Cardiac muscle cell (in vitro differentiated cells and primary cell): ENCODE measurements around the gene OR6V1. TPM values are rescaled to one million over a fixed set of nuclear protein-coding genes. Genes with fewer than 3 reads are reported as not detected.

Experiments
- DNase-seq, 2 donors: peaks; one replicate each; pipeline versions ENCODE4 v3.0.0 to v3.0.0-alpha.2; 2010 to 2017; ENCODE audit warnings: low read depth in 1 of 2, low spot score in 1 of 2
- H3K27ac ChIP-seq: fragments of 200-600 bp; sonication (generic); 2 replicates; pipeline ENCODE4 v1.5.1; 2016
- H3K27me3 ChIP-seq: fragments of 200-600 bp; sonication (generic); 2 replicates; pipeline ENCODE4 v1.6.0; 2016; ENCODE audit warnings: control low read depth
- H3K36me3 ChIP-seq: fragments of 200-600 bp; sonication (generic); 2 replicates; pipeline ENCODE4 v1.5.1; 2016; ENCODE audit warnings: control low read depth
- H3K4me1 ChIP-seq: fragments of 200-600 bp; sonication (generic); 2 replicates; pipeline ENCODE4 v1.8.1; 2017; ENCODE audit warnings: low read depth, mild to moderate bottlenecking, mixed run types
- H3K4me3 ChIP-seq: fragments of 200-600 bp; sonication (generic); 2 replicates; pipeline ENCODE4 v1.5.1; 2016; ENCODE audit warnings: mild to moderate bottlenecking
- H3K9me3 ChIP-seq: fragments of 200-600 bp; sonication (generic); 2 replicates; pipeline ENCODE4 v1.5.1; 2017; ENCODE audit warnings: low read depth, mild to moderate bottlenecking, control low read depth
- polyA plus RNA-seq: library from polyadenylated mRNA; unstranded; fragments of >200 nt; fragmentation: Nextera tagmentation; extraction: Ambion mirVana; gene quantifications from 2 replicates; pipeline ENCODE4 v1.2.1, GENCODE V29; 2016
- total RNA-seq: library from RNA; depleted of rRNA; stranded (reverse); fragments of >200 nt; gene quantifications from 2 replicates; pipeline ENCODE4 v1.2.3, GENCODE V29; 2016
- TF ChIP-seq, protein P1 (sequence below): IDR thresholded peaks from 2 replicates; pipeline ENCODE4 v1.5.1; 2012; ENCODE audit warnings: low read depth, mild to moderate bottlenecking, low read length

The OR6V1 gene
- total and polyA plus RNA-seq, 2 experiments from 2014 or later: not detected

DNA sequence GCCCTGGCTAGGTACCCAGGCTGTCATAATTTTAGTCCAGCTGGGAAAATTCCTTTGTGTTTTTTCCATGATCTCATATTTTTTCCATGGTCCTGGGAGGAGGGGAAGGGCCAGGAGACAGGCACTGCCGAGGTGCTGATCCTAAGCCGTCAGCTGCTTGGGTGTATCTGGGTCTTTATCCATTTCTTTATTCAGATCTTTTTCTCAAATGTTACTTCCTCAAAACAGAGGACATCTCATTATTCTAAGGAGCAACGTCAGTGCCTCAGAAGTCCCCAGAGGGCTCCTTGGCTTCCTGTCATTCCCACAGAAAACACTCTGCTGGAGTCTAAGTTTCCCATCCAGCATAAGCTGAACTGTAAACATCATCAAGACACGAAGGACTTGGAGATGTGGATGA, 2.8 kb upstream of the OR6V1 start:
- peak in 1 of 2 donors; percentile 20 for DNase-seq
- Histone ChIP-seq H3K27me3 (no peaks in the 10 kb centered on the region), H3K4me3 (no peak overlapping the region), H3K27ac (no peak overlapping the region), H3K4me1 (no peaks in the 10 kb centered on the region), H3K9me3 (no peaks in the 10 kb centered on the region), H3K36me3 (no peaks in the 10 kb centered on the region)
- TF ChIP-seq, protein P1, sequence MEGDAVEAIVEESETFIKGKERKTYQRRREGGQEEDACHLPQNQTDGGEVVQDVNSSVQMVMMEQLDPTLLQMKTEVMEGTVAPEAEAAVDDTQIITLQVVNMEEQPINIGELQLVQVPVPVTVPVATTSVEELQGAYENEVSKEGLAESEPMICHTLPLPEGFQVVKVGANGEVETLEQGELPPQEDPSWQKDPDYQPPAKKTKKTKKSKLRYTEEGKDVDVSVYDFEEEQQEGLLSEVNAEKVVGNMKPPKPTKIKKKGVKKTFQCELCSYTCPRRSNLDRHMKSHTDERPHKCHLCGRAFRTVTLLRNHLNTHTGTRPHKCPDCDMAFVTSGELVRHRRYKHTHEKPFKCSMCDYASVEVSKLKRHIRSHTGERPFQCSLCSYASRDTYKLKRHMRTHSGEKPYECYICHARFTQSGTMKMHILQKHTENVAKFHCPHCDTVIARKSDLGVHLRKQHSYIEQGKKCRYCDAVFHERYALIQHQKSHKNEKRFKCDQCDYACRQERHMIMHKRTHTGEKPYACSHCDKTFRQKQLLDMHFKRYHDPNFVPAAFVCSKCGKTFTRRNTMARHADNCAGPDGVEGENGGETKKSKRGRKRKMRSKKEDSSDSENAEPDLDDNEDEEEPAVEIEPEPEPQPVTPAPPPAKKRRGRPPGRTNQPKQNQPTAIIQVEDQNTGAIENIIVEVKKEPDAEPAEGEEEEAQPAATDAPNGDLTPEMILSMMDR: no peak

DNA sequence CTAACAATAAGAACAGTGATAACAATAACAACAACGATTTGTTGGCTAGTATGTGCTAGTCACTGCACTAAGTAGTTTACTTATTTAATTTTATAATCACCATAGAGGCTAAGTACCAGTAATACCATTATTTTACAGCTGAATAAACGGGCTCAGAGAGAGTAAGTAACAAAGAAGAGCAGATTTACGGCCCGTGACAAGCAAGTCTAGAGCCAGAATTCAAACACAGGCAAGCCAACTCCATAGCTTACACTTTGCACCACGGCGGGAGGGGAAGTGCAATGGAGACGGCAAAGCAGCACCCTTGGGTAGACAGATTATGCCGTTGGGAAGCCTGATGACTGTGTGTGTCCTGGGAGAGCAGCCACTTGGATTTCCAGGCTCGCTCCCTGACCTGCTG, 1.2 kb upstream of the OR6V1 start:
- H3K4me1 ChIP-seq: no peaks in the 10 kb centered on the region
- no peaks in the 10 kb centered on the region for H3K27me3 ChIP-seq
- no peak overlapping the region for H3K4me3 ChIP-seq
- H3K36me3 ChIP-seq: no peaks in the 10 kb centered on the region
- DNase-seq: no peak
- TF ChIP-seq, protein P1: no peak
- no peaks in the 10 kb centered on the region for H3K9me3 ChIP-seq
- no peak overlapping the region for H3K27ac ChIP-seq

DNA sequence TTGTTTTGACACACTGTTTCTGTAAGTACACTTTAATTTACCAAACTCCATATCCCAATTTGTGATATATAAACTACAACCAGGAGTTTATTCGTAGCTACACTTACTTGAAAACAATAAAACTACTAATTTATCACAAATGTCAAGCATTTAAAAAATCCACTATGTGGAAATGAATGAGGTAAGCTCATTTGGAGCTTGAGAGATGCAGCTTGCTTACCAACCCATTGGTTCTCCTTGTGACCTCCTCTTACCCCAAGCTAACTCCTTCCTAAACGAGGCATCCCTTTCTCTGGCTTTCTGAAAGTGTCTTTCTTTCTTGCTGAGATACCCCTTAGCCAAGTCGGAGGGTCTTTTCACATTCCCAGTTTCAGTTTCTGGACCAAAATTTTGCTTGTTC, 2.5 kb downstream of the OR6V1 start:
- DNase-seq: no peak
- TF ChIP-seq, protein P1: no peak
- H3K4me3 ChIP-seq: no peak overlapping the region

GRCh38 chr7:143055754-143056153, 3.6 kb downstream of the OR6V1 start:
- Histone ChIP-seq H3K27ac (no peak overlapping the region), H3K9me3 (no peaks in the 10 kb centered on the region)
- TF ChIP-seq, protein P1: no peak

More for the DNA sequence above, 2.5 kb downstream of the OR6V1 start:
- H3K4me1 ChIP-seq: no peaks in the 10 kb centered on the region
- no peaks in the 10 kb centered on the region for H3K36me3 ChIP-seq
- H3K27me3 ChIP-seq: no peaks in the 10 kb centered on the region
- H3K27ac ChIP-seq: no peak overlapping the region
- no peaks in the 10 kb centered on the region for H3K9me3 ChIP-seq

DNA sequence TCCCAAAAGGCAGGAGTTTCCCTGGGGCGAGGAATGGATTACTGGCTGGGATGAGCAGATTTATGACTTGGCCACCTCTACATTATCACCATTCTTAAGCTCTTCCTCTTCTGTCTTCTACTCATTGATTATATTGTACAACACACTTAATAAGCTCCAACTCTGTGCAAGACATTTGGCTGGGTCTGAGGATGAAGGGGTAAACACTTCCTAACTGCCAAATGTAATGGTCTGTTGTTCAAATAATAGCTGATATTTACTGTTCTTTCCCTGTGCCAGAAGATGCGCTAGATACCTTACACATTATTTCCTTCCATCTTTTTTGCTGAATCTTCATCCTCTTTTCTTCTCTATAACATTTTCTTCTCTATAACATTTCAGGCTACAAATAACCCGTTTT, 11.6 kb downstream of the OR6V1 start:
- TF ChIP-seq, protein P1: no peak
- Histone ChIP-seq H3K27me3 (no peaks in the 10 kb centered on the region), H3K36me3 (no peaks in the 10 kb centered on the region), H3K4me3 (no peak overlapping the region), H3K9me3 (no peaks in the 10 kb centered on the region), H3K4me1 (no peaks in the 10 kb centered on the region), H3K27ac (no peak overlapping the region)
- DNase-seq: no peak

More at GRCh38 chr7:143055754-143056153, 3.6 kb downstream of the OR6V1 start:
- Histone ChIP-seq H3K36me3 (no peaks in the 10 kb centered on the region), H3K4me1 (no peaks in the 10 kb centered on the region), H3K27me3 (no peaks in the 10 kb centered on the region), H3K4me3 (no peak overlapping the region)
- DNase-seq: no peak

DNA sequence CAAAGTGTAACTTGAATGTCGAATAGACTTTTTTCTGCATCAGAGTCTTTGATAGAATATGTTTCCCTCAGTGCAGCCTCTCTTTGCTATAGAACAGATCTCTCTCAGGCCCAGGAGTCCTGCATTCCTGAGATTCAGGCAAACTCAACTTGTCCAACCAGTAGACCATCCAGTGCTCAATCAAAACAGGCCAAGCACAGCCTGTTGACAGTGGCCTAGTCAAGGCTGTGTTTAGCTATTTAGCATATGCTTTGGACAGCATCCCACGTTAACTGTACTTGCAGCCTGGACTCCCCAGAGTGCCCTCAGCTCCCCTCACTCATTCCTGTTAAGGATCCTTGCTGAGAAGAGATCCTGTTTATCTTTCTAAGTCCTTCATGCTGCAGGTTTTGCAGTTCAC, 16.3 kb downstream of the OR6V1 start:
- TF ChIP-seq, protein P1: no peak
- DNase-seq: no peak
- Histone ChIP-seq H3K36me3 (no peaks in the 10 kb centered on the region), H3K27ac (no peak overlapping the region), H3K27me3 (no peaks in the 10 kb centered on the region), H3K4me1 (no peaks in the 10 kb centered on the region), H3K9me3 (no peaks in the 10 kb centered on the region), H3K4me3 (no peak overlapping the region)
